ENCODE results near the gene WDR45B.

The WDR45B gene

GRCh38 chr17:82648165-82648668 lies at the start of gene WDR45B:
Gene WDR45B (minus strand): TSS chr17:82648444. CDS start chr17:82648340, 104 bp downstream.
- no peak for TF ChIP-seq CTCF (IDR thresholded peaks at IDR 0.05)
- peak; percentile 62; the same call in 1 of the 2 replicates for TF ChIP-seq ZFX (IDR thresholded peaks at IDR 0.05; ENCODE audit: borderline replicate concordance)
- peak within 1 kb of the TSS; percentile 94 for H3K27ac ChIP-seq

DNA sequence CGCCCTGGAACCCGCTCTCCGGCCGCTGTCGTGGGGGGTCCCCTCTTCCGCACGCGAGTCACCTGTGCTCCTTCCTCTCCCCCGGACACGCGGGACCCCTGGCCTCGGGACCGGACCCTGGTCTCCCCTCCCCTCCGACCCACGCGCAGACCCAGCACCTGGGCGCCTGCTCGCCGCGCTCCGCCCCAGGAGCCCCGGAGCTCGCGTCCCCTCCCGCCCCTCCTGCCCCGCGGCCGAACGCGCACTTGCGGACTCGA lies 49.5 kb upstream of the WDR45B start:
- H3K27ac ChIP-seq = no peak overlapping the region
- TF ChIP-seq ZFX (IDR thresholded peaks at IDR 0.05; ENCODE audit: borderline replicate concordance) (no peak), CTCF (IDR thresholded peaks at IDR 0.05) (no peak)

DNA sequence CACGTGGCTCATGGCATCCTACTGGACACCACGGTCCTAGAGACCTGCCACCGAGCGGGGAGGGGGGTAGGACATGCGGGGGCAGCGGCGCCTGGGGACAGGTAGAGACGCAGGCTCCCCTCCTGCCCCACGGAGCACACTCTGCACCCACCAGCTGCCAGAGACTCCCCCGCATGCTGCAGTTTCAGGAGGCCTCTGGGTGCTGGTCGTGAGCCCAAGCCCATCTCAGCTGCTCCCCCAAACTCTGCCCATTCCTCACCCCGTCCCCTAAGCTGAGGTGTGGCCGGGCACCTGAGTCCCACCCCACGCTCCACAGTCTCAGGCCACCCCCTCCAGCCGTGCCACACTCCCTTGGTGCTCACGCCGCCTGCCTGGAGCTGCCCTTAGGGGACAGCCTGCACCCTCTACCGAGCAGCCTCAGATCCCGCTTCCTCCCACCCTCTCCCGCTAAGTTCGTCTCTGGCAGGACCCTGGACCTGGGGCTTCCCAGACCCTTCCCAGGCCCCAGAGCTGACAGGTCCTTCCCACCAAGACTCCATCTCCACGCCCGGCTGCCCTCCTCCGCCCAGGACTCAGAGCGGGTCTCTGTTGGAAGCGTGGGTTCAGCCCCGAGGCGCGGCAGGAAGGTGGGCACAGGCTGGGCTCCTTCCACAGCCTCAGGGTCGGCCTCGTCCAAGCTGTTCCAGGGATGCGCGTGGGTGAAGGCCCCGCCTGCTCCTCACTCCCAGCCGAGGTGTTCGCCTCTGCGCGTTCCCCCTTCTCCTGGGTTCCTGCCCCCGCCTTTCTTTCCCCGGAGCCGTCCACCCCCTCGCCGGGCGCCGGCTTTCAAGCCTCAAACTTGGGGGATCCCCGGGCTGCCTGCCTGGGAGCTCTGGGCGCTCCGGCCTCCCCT lies 48.9 kb upstream of the WDR45B start:
- no peak for TF ChIP-seq ZFX (IDR thresholded peaks at IDR 0.05; ENCODE audit: borderline replicate concordance)
- TF ChIP-seq CTCF (IDR thresholded peaks at IDR 0.05) = no peak
- H3K27ac ChIP-seq = no peak overlapping the region

- H3K27ac ChIP-seq = no peak overlapping the region
- no peak for TF ChIP-seq CTCF (IDR thresholded peaks at IDR 0.05)
- no peak for TF ChIP-seq ZFX (IDR thresholded peaks at IDR 0.05; ENCODE audit: borderline replicate concordance)
Measured at GRCh38 chr17:82696259-82696658, 48.0 kb upstream of the WDR45B start.

- no peak for TF ChIP-seq ZFX (IDR thresholded peaks at IDR 0.05; ENCODE audit: borderline replicate concordance)
- TF ChIP-seq CTCF (IDR thresholded peaks at IDR 0.05) = no peak
- H3K27ac ChIP-seq = no peak overlapping the region
Measured at GRCh38 chr17:82694647-82695046, 46.4 kb upstream of the WDR45B start.

- TF ChIP-seq CTCF (IDR thresholded peaks at IDR 0.05) (no peak), ZFX (IDR thresholded peaks at IDR 0.05; ENCODE audit: borderline replicate concordance) (no peak)
- H3K27ac ChIP-seq = no peak overlapping the region
Measured at GRCh38 chr17:82693168-82693867, 45.1 kb upstream of the WDR45B start.

- no peak overlapping the region for H3K27ac ChIP-seq
- TF ChIP-seq CTCF (IDR thresholded peaks at IDR 0.05) (no peak), ZFX (IDR thresholded peaks at IDR 0.05; ENCODE audit: borderline replicate concordance) (no peak)
Measured at GRCh38 chr17:82692268-82692667, 44.0 kb upstream of the WDR45B start.
